Measurements from ENCODE around the gene STRBP.
"Not testable (repeated sequence)": the region's sequence is repeated elsewhere in the genome, so short reads cannot be mapped to it uniquely, and the experiment has no call there.

The STRBP gene

DNA sequence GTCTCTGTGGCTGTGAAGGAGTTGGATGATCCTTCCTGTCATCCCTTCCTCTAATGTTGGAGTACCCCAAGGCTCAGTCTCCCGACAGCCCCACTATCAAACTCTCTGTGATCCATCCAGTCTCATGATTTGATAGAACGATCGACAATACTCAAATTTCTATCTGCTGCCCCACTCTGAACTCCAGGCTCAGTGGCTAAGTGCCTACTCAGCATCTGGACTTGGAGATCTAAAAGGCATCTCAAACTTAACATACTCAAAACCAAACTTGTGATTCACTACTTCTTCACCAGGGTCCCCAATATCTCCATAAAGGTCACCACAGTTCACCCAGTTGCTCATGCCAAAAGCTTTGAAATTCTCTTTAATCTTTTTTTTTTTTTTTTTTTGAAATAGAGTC, 15.1 kb upstream of the STRBP start:
- in situ Hi-C loops (cut with MboI; ENCODE audit: low sequenced_read_pairs), result no loop called here

DNA sequence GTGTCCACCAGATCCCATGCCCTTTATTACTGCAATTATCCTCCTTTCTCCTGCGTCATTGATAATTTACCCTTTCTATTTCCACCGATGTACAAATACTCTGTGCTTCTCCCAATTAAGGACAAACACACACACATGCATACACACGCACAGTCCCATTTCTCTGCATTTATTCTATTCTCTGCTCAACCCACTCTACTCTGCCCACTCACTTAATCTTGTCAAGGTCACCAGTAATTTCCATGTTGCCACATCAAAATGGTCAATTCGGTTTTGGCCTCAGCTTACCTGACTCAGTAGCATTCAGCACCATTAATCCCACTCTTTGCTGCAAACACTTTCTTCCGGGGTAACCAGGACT, 14.6 kb upstream of the STRBP start:
- in situ Hi-C loops (cut with MboI; ENCODE audit: low sequenced_read_pairs), result no loop called here

DNA sequence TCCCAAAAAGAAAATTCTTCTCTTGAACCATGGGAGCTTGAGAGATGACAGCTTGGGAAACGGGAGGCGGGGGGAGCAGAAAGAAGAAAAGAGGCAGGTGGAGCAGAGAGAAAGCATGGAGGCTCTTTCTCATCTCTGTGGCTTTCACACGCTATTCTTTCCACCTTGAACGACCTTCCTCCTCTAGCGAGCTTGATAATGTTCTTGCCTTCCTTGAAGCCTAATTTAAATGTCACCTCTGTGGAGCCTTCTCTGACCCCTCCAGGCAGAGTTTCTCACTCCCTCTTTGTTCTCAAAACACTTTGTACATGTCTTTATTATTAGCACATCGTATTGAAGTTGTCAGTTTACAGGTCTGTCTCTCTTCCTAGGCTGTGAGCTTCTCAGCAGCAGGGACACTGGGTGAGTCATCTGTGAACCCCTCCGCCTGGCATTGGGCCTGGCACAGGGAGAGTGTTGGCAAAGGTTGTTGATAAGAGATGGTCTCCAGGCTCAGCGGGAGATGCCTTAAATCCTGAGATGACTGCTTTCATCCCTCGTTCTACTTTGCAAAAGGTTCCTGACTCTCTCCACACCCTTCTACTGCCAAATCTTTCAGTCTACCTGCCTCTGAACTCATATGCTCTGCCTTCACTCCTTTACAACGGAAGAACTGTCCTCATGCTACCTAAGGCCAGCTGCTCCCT, 14.1 kb upstream of the STRBP start:
- in situ Hi-C loops (cut with MboI; ENCODE audit: low sequenced_read_pairs), result no loop called here

DNA sequence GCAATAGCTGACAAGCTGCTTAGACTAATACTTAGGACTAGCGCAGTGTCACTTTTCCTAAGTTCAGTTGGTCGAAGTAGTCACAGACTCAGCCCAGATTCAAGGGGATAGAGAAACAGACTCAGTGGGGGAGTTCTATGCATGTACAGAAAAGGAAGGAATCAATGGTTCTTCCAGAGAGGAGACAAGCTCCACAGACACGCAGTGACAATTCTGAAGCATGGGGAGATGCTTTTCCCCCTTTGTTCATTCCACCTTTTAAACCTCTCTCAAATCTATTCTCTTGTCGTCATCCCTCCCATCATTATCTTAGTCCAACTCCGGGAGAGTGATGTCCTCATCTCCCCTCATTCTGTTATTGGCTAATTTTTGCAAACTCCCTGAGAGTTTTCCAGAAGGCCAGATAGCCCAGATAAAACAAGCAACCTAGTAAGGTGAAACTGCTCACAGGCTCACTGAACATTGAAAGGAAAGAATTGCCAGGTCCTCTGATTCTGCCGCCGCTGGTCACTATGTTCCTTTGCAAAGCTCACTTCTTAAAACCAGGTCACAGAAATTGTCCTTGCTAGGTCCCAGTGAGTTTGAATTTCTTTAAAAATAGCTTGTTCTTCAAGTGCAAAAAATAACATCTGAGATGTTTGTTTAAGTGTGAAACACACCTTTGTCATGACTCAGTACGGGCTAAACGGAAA, 13.4 kb upstream of the STRBP start:
- in situ Hi-C loops (cut with MboI; ENCODE audit: low sequenced_read_pairs), result no loop called here

DNA sequence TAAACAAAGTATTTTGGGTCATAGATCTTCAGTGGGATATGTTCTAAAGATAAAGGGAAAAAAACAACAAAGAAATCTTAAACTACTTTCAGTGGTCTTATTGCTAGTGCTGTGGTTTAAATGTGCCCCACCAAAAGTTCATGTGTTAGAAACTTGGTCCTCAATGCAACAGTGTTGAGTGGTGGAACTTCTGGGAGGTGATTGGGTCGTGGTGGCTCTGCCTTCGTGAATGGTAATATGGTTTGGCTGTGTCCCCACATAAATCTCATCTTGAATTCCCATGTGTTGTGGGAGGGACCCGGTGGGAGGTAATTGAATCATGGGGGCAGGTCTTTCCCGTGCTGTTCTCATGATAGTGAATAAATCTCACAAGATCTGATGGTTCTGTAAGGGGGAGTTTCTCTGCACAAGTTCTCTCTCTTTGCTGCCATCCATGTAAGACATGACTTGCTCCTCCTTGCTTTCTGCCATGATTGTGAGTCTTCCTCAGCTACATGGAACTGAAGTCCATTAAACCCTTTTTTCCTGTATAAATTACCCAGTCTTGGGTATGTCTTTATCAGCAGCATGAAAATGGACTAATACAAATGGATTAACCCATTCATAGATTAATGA, 10.6 kb upstream of the STRBP start:
- in situ Hi-C loops (cut with MboI; ENCODE audit: low sequenced_read_pairs), result not testable (repeated sequence)

DNA sequence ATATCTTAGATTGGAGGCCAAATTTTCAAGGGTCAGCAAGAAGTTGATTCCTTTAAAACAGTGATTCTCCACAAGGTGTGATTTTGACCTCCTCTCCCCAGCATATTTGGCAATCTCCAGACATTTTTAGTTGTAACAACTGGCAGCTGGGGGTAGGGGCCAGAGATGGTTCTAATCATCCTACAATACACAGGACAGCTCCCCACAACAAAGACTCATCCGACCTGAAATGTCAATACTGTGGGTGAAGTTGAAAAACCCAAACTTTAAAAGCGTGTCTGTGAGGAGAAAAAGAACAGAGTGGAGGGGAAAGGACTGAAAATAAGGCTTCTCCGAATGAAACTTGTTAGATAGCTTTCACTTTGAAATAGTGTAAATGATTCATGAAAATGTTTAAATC, 10.0 kb upstream of the STRBP start:
- in situ Hi-C loops (cut with MboI; ENCODE audit: low sequenced_read_pairs), result no loop called here

DNA sequence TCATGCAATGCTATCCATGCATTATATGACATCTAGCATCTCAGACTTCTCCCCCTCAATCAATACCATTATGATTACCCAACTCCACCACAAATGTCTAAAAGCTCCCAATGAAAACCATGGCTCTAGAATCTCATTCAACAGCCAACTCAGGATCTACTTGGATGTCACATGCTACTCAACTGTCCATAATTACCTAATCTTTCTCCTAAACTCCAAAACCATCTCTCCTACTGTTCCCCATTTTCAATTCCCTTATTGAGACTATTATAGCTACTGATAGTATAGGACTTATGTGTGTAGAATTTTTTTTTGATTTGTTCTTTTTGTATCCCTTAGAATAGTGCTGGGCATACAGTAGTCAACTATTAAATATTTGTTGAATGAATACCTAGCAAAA, 8.2 kb upstream of the STRBP start:
- in situ Hi-C loops (cut with MboI; ENCODE audit: low sequenced_read_pairs), result no loop called here

DNA sequence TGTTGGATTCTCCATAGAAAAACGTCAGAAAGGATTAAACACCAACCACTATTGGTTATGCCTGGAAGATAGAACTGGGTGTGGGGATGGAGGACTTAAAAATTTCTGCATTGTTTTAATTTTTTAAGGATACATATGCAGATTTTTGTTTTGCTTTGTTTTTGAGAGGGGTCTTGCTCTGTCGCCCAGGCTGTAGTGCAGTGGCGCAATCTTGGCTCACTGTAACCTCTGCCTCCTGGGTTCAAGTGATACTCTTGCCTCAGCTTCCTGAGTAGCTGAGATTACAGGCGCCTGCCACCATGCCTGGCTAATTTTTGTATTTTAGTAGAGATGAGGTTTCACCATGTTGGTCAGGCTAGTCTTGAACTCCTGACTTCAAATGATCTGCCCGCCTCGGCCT, 2.7 kb upstream of the STRBP start:
- in situ Hi-C loops (cut with MboI; ENCODE audit: low sequenced_read_pairs), result not testable (repeated sequence)

DNA sequence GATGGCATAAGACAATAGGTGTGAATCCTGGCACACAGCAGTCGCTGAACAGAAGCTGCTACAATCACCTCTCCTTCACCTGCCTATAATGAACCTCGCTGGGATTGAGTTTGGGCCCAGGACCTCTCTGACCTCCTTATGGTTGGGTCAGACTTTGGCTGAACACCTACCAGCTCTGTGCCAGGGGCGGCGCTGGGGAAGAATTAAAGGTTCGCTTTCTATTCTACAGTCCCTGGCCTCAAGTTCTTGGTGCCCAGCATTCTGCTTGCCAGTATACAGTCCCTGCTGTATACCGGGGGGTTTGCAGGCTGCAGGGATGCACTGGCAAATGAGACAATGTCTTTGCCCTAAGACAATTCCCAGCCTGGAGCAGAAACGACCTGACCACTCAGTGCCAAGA, 895 bp upstream of the STRBP start:
- in situ Hi-C loops (cut with MboI; ENCODE audit: low sequenced_read_pairs), result no loop called here

DNA sequence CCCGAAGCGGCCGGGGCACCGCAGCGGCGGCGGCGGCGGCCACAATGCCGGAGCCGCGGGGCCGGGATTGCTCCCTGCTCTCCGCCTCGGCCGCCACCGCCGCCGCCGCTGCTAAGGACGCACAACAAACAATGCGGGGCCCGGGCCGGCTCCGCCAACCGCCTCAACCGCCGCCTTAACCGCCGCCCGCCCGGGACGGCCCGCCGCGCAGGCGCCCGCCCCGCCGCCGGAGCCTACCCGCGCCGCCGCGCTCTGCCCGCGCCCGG, 254 bp downstream of the STRBP start:
- in situ Hi-C loops (cut with MboI; ENCODE audit: low sequenced_read_pairs), result no loop called here

DNA sequence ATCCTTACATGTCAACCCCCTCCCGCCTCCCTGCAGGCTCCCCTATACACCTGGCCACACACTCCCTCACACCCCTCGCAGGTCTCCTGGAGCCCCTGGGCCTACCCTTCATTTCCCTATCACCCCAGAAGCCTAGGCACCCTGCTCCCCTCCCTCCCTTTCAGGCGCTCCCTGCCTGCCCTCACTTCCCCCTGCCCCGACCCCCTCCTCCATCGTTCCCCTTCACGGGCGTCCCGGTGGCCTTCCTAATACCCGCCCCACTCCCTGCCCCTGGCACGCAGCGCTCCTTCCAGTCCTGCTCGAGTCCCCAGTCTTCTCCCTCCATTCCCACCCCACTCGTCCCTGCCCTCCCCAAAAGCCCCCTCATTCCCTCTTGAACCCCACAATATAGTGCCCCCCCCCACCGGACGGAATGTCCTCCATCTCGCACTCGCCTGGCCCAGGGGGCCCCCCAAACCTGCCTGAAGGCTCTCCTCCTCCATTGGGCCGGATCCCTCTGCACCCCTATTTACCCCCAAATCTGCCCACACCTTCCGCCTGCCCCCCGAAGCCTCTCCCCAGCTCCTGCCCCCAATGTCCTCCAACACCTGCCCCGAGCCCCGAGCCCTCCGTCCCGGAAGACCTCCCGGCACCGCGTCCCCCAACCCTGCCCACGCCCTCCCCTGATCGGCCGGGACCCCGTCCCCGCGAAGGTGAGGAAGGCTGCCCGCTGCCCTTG, 746 bp downstream of the STRBP start:
- in situ Hi-C loops (cut with MboI; ENCODE audit: low sequenced_read_pairs), result no loop called here

DNA sequence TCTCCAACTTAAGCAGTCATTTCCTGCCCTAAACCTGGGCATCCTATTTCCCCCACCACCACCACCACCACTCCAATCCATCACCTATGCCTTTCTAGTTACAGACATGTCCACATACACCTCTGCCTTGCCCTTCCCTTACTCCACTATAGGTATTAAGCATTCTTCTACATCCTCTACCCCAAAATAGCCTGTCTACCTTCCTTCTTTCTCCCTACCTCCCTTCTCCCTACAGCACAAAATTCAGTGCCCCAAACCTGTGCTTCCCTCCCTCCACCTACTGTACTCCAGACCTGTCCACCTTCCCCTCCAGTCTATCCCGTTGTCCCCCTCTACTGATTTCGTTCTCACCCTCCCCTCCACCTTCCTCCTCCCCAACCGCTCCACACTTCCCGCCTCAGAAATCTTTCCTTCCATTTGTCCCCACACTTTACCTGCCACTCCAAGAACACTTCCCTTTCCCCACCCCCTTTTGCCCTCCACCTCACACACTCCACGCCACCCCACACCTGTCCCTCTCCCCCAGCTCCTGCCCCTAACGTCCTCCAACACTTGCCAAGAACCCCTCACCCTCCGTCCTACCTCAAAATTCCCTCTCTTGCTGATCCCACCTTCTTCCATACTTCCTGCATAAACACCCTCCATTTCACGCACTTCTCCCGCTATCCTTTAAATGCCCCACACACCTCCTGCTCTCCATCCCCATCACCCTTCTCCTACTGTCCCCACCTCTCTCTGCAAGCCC, 1.6 kb downstream of the STRBP start:
- in situ Hi-C loops (cut with MboI; ENCODE audit: low sequenced_read_pairs), result no loop called here

DNA sequence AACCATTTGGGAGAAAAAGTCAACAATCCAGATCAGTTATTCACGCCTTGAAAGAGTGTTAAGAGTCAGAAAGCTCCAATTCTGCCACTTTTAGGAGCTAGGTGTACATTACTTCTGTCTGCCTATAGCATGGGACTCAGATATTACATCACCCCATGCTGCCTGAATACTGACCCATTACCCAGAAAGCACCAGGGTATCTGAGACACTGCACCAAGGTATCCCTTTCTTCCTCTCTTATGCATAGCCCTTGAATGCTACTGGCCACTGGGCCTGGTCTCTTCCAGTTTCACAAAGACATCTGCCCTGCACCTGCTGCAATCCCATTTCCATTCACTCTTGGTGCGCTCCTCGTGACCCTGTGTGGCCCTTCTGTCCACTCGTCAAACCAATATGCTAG, 2.6 kb downstream of the STRBP start:
- in situ Hi-C loops (cut with MboI; ENCODE audit: low sequenced_read_pairs), result no loop called here

DNA sequence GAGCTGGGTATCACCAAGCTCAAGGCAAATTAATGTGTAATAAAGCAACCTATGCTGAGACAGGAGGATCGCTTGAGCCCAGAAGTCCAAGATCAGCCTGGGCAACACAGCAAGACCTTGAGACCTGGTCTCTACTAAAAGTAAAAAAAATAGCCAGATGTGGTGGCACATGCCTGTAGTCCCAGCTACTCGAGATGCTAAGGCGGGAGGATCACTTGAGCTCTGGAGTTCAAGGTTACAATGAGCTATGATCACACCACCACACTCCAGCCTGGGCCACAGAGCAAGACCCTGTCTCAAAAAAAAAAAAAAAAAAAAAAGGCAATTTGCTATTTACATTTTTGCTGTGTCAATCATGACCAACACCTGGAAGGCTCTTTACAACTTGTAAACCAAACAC, 5.2 kb downstream of the STRBP start:
- in situ Hi-C loops (cut with MboI; ENCODE audit: low sequenced_read_pairs), result no loop called here

DNA sequence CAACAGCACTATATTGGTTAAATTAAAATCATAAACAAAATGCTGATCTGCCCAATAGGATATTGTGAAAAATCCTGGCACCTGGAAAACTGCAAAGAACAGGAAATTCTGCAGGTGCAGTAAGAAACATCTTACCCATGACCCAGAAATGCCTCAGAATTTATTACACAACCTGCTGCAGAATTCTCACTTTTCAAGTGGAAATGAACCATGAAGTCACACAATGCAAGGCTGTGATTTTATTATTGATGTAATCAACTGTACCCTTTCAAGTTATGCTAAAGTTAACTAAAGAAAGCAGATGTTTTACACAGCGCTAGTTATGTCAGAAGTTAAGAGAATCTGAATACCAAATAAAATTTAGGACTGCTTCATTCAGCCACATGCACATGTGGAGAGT, 6.0 kb downstream of the STRBP start:
- in situ Hi-C loops (cut with MboI; ENCODE audit: low sequenced_read_pairs), result no loop called here

DNA sequence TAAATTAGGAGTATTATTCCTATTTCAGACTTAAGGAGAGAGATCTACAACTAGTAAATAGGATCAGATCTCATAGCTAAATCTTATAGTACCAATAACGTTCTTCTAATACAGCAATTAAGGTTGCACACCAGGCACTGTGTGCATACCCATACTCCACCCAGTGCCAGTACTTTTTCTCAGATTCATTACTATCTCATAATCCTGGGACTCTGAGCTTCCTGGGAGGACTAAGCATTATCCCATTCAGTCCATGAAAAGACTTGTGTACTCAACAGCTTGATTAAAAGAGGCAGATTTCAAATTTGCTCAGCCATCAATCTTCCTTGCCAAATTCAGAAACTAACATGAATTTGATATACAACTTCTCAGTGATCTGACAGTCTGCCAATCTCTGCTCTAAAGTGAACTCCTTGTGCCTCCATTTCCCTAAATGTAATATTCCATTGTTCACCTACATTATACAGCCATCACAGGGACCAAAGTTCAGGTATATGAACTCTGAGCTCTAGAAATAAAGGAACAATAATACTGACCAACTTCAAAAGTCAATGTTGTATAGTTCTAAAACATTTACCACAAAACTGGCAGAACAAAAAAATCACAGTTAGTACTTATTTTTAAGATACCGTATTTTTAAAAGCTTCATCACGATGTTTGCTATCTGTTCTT, 7.2 kb downstream of the STRBP start:
- in situ Hi-C loops (cut with MboI; ENCODE audit: low sequenced_read_pairs), result no loop called here

DNA sequence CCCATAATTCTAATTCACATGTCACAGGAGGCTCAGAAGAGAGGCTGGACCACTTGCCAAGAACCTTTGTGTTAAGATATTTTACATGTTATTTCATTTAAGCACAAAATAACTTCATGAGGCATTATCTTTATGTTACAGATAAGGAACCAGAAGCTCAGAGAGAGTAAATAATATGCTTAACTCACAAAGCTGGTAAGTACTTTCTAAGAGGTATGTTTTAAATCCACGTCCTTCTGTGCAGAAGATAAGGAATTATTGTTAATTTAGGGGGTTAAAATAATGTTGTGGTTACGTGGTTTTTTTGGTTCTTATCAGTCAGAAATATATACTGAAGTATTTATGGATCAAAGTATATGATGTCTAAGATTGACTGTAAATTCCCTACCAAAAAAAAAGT, 8.0 kb downstream of the STRBP start:
- in situ Hi-C loops (cut with MboI; ENCODE audit: low sequenced_read_pairs), result no loop called here

DNA sequence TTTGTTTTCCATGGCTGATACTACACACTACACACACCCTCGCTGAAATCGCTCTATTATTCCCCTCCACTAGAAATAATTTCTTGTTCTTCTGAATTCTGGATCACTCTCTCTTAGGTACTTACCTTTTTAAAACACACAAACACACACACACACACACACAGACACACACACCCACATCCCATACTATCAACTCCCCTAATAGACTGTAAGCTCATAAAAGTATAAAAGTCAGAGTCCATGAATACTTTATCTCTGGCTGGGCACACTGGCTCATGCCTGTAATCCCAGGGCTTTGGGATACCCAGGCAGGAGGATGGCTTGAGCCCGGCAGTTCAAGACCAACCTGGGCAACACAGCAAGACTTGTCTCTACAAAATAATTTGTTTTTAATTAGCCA, 11.1 kb downstream of the STRBP start:
- in situ Hi-C loops (cut with MboI; ENCODE audit: low sequenced_read_pairs), result no loop called here

DNA sequence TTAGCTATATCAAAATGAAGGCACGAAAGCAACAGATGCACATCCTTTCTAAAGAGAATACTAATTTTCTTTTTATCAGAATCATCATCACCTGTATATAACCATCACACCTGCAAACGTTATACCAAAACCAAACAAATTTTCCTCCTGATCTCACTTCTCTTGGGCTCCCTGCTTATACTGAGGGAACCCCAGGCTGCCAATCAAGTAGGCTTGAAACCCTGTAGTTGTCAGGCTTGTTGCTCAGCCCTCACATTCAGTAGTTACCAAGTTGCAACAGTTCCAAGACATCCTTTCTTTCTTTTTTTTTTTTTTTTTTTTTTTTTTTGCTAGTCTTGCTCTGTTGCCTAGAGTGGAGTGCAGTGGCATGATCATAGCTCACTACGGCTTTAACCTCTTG, 12.7 kb downstream of the STRBP start:
- in situ Hi-C loops (cut with MboI; ENCODE audit: low sequenced_read_pairs), result no loop called here

DNA sequence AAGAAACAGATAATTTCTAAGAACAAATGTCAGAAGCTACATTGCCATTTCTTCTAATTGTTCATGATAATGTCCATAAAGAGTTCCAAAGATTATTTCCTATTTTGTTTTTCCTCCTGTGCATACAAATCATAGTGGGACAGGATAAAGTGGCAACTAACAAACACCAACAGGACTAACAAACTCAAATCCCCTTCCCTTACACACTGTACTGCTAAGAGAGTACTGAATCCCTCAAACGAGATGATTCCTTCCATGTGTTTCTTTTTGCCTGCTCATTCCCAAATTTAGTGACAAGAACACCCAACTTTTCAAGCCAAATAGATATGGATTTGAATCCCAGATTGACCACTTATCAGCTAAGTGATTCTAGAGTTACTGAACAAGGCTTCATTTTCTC, 15.2 kb downstream of the STRBP start:
- in situ Hi-C loops (cut with MboI; ENCODE audit: low sequenced_read_pairs), result no loop called here

DNA sequence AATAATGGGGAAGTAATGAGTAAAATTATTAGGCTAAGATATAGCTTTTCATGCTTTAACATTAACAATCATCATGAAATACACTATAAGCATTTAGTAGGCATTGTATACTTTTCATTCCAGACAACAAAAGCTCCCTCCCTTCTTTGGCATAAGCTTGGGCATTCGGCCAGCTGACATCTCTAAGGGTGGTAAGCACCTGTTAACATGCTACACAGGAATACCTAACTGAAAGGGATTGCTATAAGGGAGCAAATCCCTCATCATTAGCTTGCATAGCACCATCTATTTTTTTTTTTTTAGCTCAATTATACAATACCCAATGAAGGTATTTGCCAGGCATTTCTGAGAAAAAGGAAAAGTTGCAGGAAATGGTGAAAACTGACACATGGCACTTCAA, 16.6 kb downstream of the STRBP start:
- in situ Hi-C loops (cut with MboI; ENCODE audit: low sequenced_read_pairs), result no loop called here

Data from HL-60/S4 (cell line).